Ishikawa (cell line): ENCODE results near the gene DAB2IP.

Experiments used
- CREB1 ChIP-seq: IDR thresholded peaks from 2 replicates; pipeline ENCODE4 v1.6.1; 2012; ENCODE audit warnings: low read depth
- EP300 ChIP-seq: IDR thresholded peaks from 2 replicates; pipeline ENCODE4 v1.6.1; 2012; ENCODE audit warnings: borderline replicate concordance
- FOXM1 ChIP-seq: IDR thresholded peaks from 2 replicates; pipeline ENCODE4 v1.6.1; 2012; ENCODE audit warnings: low read depth, borderline replicate concordance
- MAX ChIP-seq: IDR thresholded peaks from 2 replicates; pipeline ENCODE4 v1.6.1; 2012
- NFIC ChIP-seq: IDR thresholded peaks from 2 replicates; pipeline ENCODE4 v1.6.1; 2012
- RAD21 ChIP-seq: IDR thresholded peaks from 2 replicates; pipeline ENCODE4 v1.6.1; 2012; ENCODE audit warnings: low read depth
- TAF1 ChIP-seq: IDR thresholded peaks from 2 replicates; pipeline ENCODE4 v1.6.1; 2012; ENCODE audit warnings: low read depth, mild to moderate bottlenecking
- USF1 ChIP-seq: IDR thresholded peaks from 2 replicates; pipeline ENCODE4 v1.6.1; 2012

- no peak for TF ChIP-seq NFIC
- no peak for TF ChIP-seq RAD21
- TF ChIP-seq USF1: no peak
- TF ChIP-seq MAX: no peak
- TF ChIP-seq EP300: no peak
- TF ChIP-seq TAF1: no peak
- TF ChIP-seq CREB1: no peak
- no peak for TF ChIP-seq FOXM1
Observed at GRCh38 chr9:121757281-121757585, 105.8 kb downstream of the DAB2IP start.
